Gastrocnemius medialis (tissue), 4 donors: ENCODE measurements around the gene PKNOX2. TPM values are rescaled to one million over a fixed set of nuclear protein-coding genes. Genes with fewer than 3 reads are reported as not detected.

ENCODE experiments used
- ATAC-seq, 2 donors: fragments of 150-250 bp; one replicate each; pipeline ENCODE4 v1.9.1; 2016
- DNase-seq, 2 donors: peaks; one replicate each; pipeline ENCODE4 v3.0.0-alpha.2; 2019
- H3K27ac ChIP-seq, 4 donors: fragments of 200-600 bp; sonication (generic); 1 replicate in 1 of 4; 2 replicates in 3 of 4; pipeline ENCODE4 v1.5.1; 2016 to 2018; ENCODE audit warnings: mild to moderate bottlenecking in 2 of 4, moderate library complexity in 1 of 4
- H3K27me3 ChIP-seq, 3 donors: fragments of 200-600 bp; sonication (generic) in 2 of 3; 1 replicate in 1 of 3; 2 replicates in 2 of 3; pipeline versions ENCODE4 v1.5.1 to v1.6.0; 2016 to 2019; ENCODE audit warnings: mild to moderate bottlenecking in 1 of 3, moderate library complexity in 1 of 3
- H3K36me3 ChIP-seq, 2 donors: fragments of 200-600 bp; sonication (generic) in 1 of 2; one replicate each; pipeline ENCODE4 v1.5.1; 2017 to 2018
- H3K4me1 ChIP-seq, 2 donors: fragments of 200-600 bp; sonication (generic) in 1 of 2; one replicate each; pipeline ENCODE4 v1.5.1; 2016 to 2017; ENCODE audit warnings: mild to moderate bottlenecking in 2 of 2
- H3K4me3 ChIP-seq, 4 donors: fragments of 200-600 bp; sonication (generic) in 3 of 4; 1 replicate in 1 of 4; 2 replicates in 3 of 4; pipeline ENCODE4 v1.5.1; 2016 to 2019; ENCODE audit warnings: mild to moderate bottlenecking in 2 of 4
- H3K9me3 ChIP-seq, 3 donors: fragments of 200-600 bp; sonication (generic) in 2 of 3; 1 replicate in 1 of 3; 2 replicates in 2 of 3; pipeline ENCODE4 v1.5.1; 2016 to 2019
- POLR2A ChIP-seq, 2 donors: fragments of 450-650 bp; IDR thresholded peaks; one replicate each; pipeline ENCODE4 v1.6.1; 2017; ENCODE audit warnings: antibody characterized with exemption in 2 of 2, mild to moderate bottlenecking in 2 of 2, moderate library complexity in 2 of 2
- in situ Hi-C, 4 donors: fragments of 200-750 bp; cut with MboI; loops; one replicate each; pipeline versions ENCODE4 v1.15.0 to v1.8.0; 2017; ENCODE audit warnings: low sequenced_read_pairs in 4 of 4
- intact Hi-C: fragments of 100-400 bp; cut with DNase I; formaldehyde crosslinking; loops from one replicate; pipeline ENCODE4 v1.15.1; 2023; ENCODE audit warnings: low total_unique reads
- total RNA-seq, 4 donors: library from RNA; depleted of rRNA; stranded (reverse); fragments of >200 nt; gene quantifications; one replicate each; pipeline versions ENCODE4 v1.1.0 to v1.2.3, GENCODE V29; 2016
- TF ChIP-seq, protein P1 (sequence below), 5 experiments: fragments of 450-650 bp in 3 of 5; fragments of 200-600 bp in 2 of 5; sonication (generic) in 2 of 5; IDR thresholded peaks in 4 of 5; conservative IDR thresholded peaks in 1 of 5; 1 replicate in 4 of 5; 2 replicates in 1 of 5; pipeline ENCODE4 v1.5.1; 2016 to 2019; ENCODE audit warnings: antibody characterized with exemption in 5 of 5, mild to moderate bottlenecking in 3 of 5, moderate library complexity in 3 of 5

Gene PKNOX2
- total RNA-seq, 4 donors from 2014 or later, result 3.7 to 11.7 (median 6.0) TPM

DNA sequence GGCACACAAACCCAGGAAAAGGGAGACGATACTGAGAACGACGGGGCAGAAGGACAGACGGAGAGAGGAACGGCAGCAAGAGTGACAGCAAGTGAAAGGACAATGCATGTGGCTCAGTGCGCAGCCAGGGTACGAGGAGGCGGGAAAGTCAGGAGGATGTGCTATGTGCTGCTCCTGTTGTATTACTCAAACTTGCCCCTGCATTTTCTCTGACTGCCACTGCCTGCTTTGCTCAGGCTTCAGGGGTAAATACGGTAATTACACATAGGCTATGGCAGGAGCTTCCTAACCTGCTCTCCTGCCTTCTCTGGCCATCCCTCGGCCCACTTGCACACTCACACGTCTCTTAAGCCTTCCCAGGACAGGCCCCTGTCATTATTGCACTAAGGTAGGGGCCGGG, 236.7 kb downstream of the PKNOX2 start:
- in situ Hi-C loops (loop anchor here in 1 of 4 donors (10.0 kb wide), 1 partner anchor 236 kb away; the partner anchor contains the start of gene PKNOX2), intact Hi-C loops (loop anchor here (1.0 to 10.0 kb wide), 5 partner anchors 24 to 804 kb away; no protein-coding TSS in a partner anchor)
- DNase-seq (no peak), ATAC-seq (peak in 1 of 2 donors; percentile 8)
- Histone ChIP-seq H3K27ac (peak overlapping the region; percentile 90 to 96 (median 93)), H3K27me3 (no peaks in the 10 kb centered on the region), H3K9me3 (no peaks in the 10 kb centered on the region), H3K4me1 (peaks cover 38 to 51% of the 10 kb centered on the region in 2 donors), H3K4me3 (no peak overlapping the region), H3K36me3 (no peaks in the 10 kb centered on the region)
- TF ChIP-seq POLR2A (IDR thresholded peaks at IDR 0.05), result no peak
- TF ChIP-seq, protein P1, sequence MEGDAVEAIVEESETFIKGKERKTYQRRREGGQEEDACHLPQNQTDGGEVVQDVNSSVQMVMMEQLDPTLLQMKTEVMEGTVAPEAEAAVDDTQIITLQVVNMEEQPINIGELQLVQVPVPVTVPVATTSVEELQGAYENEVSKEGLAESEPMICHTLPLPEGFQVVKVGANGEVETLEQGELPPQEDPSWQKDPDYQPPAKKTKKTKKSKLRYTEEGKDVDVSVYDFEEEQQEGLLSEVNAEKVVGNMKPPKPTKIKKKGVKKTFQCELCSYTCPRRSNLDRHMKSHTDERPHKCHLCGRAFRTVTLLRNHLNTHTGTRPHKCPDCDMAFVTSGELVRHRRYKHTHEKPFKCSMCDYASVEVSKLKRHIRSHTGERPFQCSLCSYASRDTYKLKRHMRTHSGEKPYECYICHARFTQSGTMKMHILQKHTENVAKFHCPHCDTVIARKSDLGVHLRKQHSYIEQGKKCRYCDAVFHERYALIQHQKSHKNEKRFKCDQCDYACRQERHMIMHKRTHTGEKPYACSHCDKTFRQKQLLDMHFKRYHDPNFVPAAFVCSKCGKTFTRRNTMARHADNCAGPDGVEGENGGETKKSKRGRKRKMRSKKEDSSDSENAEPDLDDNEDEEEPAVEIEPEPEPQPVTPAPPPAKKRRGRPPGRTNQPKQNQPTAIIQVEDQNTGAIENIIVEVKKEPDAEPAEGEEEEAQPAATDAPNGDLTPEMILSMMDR (IDR thresholded peaks at IDR 0.05 in 4 of 5, conservative IDR thresholded peaks at IDR 0.05 in 1 of 5), result no peak

- peak; percentile 51 to 68 for ATAC-seq
- Histone ChIP-seq H3K4me3 (no peak overlapping the region), H3K36me3 (no peaks in the 10 kb centered on the region), H3K4me1 (peaks cover 38 to 51% of the 10 kb centered on the region in 2 donors), H3K27me3 (no peaks in the 10 kb centered on the region), H3K9me3 (no peaks in the 10 kb centered on the region), H3K27ac (peak overlapping the region; percentile 90 to 96 (median 93))
- intact Hi-C loops (loop anchor here (1.0 to 10.0 kb wide), 6 partner anchors 24 to 803 kb away; no protein-coding TSS in a partner anchor), in situ Hi-C loops (loop anchor here in 1 of 4 donors (10.0 kb wide), 1 partner anchor 237 kb away; the partner anchor contains the start of gene PKNOX2)
- no peak for TF ChIP-seq POLR2A (IDR thresholded peaks at IDR 0.05)
- TF ChIP-seq, protein P1 (IDR thresholded peaks at IDR 0.05 in 4 of 5, conservative IDR thresholded peaks at IDR 0.05 in 1 of 5), result no peak
- peak; percentile 67 to 91 for DNase-seq
Measured at GRCh38 chr11:125401746-125402145, 237.2 kb downstream of the PKNOX2 start.

- Histone ChIP-seq H3K9me3 (no peaks in the 10 kb centered on the region), H3K4me1 (peaks cover 43 to 51% of the 10 kb centered on the region in 2 donors), H3K27me3 (no peaks in the 10 kb centered on the region), H3K27ac (peak overlapping the region; percentile 90 to 96 (median 93)), H3K36me3 (no peaks in the 10 kb centered on the region), H3K4me3 (no peak overlapping the region)
- in situ Hi-C loops (loop anchor here in 1 of 4 donors (10.0 kb wide), 1 partner anchor 238 kb away; the partner anchor contains the start of gene PKNOX2), intact Hi-C loops (loop anchor here (1.0 to 10.0 kb wide), 4 partner anchors 105 to 802 kb away; no protein-coding TSS in a partner anchor)
- ATAC-seq, result peak; percentile 50 to 59
- peak in 1 of 2 donors; percentile 57 for DNase-seq
- TF ChIP-seq, protein P1 (IDR thresholded peaks at IDR 0.05 in 4 of 5, conservative IDR thresholded peaks at IDR 0.05 in 1 of 5), result no peak
- no peak for TF ChIP-seq POLR2A (IDR thresholded peaks at IDR 0.05)
Measured at GRCh38 chr11:125402435-125402834, 237.9 kb downstream of the PKNOX2 start.

- H3K36me3 ChIP-seq, result no peaks in the 10 kb centered on the region
- peaks cover 56 to 64% of the 10 kb centered on the region in 2 donors for H3K4me1 ChIP-seq
- H3K9me3 ChIP-seq, result no peaks in the 10 kb centered on the region
- peak; percentile 83 for ATAC-seq
- peak overlapping the region; percentile 90 to 96 (median 93) for H3K27ac ChIP-seq
- peak; percentile 82 to 92 for DNase-seq
- no peaks in the 10 kb centered on the region for H3K27me3 ChIP-seq
- H3K4me3 ChIP-seq, result peak overlapping the region; percentile 19 to 42 (median 26)
- peak; percentile 9 to 32 for TF ChIP-seq POLR2A (IDR thresholded peaks at IDR 0.05)
- TF ChIP-seq, protein P1 (IDR thresholded peaks at IDR 0.05 in 4 of 5, conservative IDR thresholded peaks at IDR 0.05 in 1 of 5), result no peak
- intact Hi-C loops, result loop anchor here (2.0 to 10.0 kb wide), 6 partner anchors 57 to 801 kb away; no protein-coding TSS in a partner anchor
- in situ Hi-C loops, result loop anchor here in 1 of 4 donors (10.0 kb wide), 1 partner anchor 239 kb away; the partner anchor contains the start of gene PKNOX2
Measured at GRCh38 chr11:125404157-125404810, 239.7 kb downstream of the PKNOX2 start.
